HG03280 (cell line): ENCODE results near the gene GDF9.

Source experiments
- ATAC-seq: cut with Tn5 transposase; IDR thresholded peaks from one replicate; pipeline ENCODE4 v1.9.1; 2021; ENCODE audit warnings: mild to moderate bottlenecking, moderate library complexity; ENCODE audit not compliant: unreplicated experiment

The GDF9 gene

DNA sequence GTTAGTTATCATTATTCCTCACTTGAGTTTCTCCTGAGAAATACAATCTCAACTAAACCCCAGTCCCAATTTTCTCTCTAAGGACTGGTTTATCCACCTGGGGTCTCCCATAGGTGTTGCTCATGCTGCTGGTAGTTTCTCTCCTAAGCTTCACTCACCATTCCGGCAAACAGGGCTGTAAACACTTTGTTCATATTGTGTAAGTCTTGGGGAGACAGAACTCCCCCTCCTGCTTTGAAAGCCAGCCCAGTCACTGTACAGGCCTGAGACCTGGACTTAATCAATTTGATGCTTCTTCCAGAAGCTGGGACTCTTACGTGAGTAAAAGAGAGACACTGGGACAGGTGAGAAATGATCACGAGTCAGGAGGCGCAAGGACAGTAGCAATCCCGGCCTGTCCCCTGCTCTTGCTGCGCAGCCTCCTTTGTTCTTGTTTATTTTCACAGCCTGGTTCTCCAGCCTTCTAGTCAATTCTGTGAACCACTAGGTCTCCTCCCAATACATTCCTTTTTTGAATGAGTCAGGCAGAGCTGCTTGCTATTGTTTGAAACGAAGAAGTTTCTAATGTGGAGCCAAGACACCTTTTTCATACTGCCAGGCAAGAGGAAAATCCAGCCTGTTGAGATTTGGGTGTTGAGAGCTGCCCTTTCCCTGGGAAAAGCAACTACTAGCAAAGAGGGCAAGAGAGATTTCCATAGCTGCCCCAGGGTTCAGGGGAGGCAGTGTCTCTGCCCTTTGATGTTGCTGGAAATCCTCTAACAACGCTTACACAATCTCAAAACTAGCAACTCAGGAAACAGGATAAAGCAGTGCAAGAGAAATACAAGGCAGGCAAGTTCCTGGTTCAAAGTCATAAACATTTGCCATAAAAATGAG lies 26.6 kb downstream of the GDF9 start:
- no peak for ATAC-seq

DNA sequence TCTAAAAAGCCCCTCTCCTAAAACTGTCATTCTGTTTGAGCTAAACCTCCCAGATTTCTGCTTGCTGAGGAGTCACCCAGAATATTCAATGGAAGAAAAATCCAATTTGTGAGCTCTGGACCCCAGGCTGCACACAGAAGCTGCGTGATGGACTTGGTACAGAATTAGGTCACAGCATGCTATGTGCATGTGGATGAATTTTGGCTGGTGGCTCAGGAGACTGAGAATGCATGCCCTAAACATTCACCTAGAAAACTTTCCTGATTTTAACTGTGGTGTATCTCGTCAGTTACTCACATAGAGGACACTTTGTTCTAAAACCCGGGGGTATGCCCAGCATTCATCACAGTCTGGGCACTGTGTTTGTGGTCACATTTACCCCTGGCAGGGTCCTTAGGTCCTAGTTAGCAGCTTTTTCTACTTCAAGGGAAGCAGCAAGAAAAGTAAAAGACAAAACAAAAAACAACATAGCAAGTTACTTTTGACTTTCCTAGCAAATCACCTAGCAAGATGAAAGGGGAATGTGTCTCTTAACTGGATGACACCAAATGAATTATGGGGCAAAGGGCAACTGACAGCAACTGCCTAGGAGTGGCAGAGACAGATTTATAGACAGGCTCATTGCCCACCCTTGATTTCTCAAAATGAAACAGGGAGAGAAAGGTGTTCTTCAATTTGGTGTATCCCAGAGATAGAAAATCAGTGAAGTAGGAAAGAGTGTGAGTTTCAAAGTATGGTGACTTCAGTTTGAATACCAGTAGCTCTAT lies 27.6 kb downstream of the GDF9 start:
- ATAC-seq, result no peak

- no peak for ATAC-seq
These were observed 28.4 kb downstream of the GDF9 start for GRCh38 chr5:132837868-132838267.

- no peak for ATAC-seq
These were observed 29.4 kb downstream of the GDF9 start for GRCh38 chr5:132836852-132837251.

GRCh38 chr5:132834057-132834456 lies 32.2 kb downstream of the GDF9 start:
- ATAC-seq, result no peak

- ATAC-seq, result no peak
These were observed 33.7 kb downstream of the GDF9 start for GRCh38 chr5:132832612-132833011.

DNA sequence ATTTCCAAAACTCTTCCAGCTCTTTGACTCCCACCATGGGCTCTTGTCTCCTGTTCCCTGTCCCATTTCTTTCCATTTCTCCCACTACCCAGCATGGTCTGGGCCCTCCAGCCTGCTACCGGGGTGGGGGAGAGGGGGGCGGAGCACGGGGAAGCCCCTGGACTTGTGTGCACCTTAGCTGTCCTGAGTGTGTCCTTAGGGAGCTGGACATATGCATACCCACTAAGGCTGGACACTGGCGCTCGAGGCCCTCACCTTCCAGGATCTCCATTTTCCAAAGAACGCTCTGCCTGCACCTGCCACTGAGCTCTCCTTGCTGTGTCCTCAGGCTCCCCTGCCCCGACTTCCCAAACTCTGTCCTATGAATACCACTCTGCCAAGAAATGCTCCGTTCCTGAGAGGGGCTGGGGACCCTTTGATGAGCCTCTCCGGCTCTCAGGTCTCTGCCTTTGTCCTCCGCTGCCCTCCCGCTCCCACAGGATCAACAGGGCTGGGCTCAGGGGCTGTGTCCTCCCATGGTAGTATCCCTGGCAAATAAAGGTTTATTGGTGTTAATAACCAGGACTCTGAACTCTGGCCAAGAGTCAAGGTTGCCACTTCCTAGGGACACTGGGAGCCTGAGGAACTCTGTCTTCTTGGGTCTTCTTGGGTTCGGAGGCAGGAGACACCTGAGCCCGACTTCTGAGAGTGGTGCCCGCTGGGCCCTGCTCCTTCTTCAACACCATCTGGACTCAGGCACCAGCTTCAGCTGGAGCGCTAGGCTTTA lies 35.0 kb downstream of the GDF9 start:
- no peak for ATAC-seq

DNA sequence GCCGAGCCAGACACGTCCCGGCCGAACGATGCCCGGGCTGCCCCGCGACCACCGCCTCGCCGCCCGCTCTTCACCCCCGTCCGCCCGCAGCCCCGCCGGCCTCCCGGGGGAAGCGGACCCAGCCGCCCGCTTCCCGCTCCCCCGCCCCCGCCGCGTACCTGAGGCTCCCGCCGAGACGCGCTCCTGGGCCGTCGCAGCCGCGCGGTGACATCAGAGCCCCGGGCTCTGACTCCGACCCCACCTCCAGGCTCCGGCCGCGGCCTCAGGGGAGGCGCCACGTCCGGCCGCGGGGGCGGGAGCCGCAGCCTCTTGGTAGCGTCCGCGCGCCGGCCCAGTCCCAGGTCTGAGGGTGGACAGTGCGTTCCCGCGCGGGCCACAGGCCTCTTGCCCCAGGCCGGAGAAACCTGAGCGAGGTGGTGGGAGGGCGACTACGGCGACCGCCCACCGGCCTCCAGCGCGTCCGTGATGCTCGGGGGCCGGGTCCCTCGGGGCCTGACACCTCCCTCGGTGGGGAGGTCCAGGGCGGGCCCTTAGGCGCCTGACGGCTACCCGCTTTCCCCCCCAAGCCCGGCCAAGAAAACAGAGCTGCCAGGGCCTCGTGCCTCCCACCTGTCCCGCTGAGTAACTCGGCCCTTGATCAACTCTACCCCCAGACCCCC lies 35.7 kb downstream of the GDF9 start, which contains the start of gene SHROOM1:
Gene SHROOM1, minus strand, starts transcription at position 212 of the 659 bp plus-strand sequence. CDS start 4,507 bp downstream, outside the sequence.
- ATAC-seq, result peak; percentile 78

- peak; percentile 77 for ATAC-seq
These were observed 36.4 kb downstream of the GDF9 start for GRCh38 chr5:132829742-132830435.

DNA sequence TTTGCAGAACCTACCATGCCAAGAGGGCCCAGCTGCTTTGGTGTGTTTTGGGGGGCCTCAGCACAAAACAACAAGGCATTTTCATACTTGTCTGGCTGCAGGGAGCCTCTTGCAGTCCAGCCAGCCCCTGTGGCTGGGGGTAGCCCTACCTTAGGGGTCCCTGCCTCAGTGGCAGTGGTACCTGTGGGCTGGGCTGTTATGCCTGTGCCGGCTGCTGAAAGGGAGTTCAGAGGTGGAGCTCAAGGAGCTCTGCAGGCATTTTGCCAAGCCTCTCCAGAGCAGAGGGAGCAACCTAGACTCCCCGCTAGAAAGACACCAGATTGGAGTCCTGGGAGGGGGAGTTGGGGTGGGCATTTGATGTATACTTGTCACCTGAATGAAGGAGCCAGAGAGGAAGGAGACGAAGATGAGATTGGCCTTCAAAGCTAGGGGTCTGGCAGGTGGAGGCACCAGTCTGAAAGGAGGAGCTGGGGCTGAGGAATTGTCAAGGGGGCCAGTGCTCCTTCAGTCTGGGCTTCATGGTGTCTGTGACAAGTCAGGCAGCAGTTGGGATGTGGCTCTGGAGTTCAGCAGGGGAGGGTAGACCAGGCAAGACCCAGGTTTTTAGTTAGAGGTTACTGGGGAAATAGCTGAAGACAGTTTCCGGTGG lies 37.3 kb downstream of the GDF9 start:
- ATAC-seq, result no peak

- ATAC-seq, result no peak
These were observed 38.2 kb downstream of the GDF9 start for GRCh38 chr5:132827943-132828673.

DNA sequence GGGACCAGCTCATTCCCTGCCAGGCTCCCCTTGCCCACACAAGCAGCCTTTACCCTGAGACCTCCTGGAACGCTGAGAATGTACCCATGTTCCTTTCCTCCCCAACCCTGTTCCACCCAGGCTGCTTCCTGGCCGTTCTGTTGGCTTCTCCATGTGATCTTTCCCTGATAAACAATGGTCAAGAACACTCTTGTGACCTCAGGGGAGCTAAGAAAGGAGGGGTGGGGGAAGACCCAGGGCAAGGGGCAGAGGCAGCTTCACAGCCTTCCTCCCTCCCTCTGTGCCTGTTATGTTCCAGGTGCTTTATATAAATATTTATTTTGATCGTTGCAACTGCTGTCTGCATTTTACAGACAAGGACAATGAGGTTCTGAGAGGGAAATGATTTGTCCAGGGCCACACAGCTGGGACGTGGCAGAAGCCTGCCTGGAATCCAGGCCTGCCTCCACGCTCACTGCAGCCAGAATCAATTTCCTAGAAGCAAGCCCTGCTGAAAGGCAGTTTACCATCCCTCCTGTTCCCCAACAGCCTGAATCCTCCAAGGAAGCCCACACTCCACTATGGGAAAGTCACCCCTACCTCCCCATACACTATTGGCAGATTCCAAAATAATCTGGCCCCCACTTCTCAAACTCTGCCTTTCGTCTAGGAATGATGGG lies 39.7 kb downstream of the GDF9 start:
- ATAC-seq, result no peak

- ATAC-seq, result no peak
These were observed 40.4 kb downstream of the GDF9 start for GRCh38 chr5:132825834-132826391.

- no peak for ATAC-seq
These were observed 41.0 kb downstream of the GDF9 start for GRCh38 chr5:132825033-132825833.

DNA sequence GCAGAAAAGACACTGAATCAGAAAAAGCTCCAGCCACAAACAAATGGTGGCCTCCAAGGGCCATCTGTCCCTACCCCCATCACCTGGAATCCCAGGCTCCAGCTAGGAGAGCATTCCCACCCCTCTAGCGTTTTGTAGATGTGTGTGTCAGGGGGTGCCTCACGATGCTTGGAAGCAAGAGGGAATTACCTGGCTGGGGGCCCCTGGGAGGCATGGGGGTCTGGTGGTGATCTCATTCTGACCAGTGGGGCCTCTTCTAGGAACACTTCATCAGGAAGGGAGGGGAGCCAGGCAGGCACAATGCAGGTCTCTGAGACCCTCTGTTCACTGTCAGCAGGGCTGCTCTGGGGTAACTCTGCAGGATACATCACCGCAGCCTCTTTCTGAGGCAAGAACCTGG lies 41.8 kb downstream of the GDF9 start:
- no peak for ATAC-seq

- no peak for ATAC-seq
These were observed 42.7 kb downstream of the GDF9 start for GRCh38 chr5:132823481-132824050.
